ENCODE measurements around the gene RGS6. TPM values are rescaled to one million over a fixed set of nuclear protein-coding genes. Genes with fewer than 3 reads are reported as not detected.

RGS6 gene
- total RNA-seq, 2 experiments from 2014 or later = not detected

DNA sequence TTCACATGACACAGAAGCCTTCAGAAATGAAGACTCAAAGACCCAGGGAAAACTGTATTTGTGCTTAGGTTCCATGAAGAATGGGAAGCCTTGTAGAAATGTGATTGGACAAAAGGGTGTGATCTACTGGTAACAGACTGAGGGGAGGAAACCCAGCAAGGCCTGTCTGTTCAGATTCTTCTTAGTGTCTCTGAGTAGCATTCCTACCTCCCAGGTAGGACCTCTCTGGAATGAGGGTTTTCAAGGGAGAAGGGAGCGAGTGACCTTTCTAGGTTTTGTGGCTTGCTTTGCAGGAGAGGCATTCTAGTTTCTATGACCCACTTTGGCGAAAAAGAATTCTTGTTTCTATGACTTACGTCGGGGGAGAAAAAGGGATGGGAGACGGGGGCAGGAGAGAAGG is 560.0 kb downstream of the RGS6 start:
- H3K27me3 ChIP-seq (ENCODE audit: control insufficient read depth in 1 of 2, insufficient read depth in 2 of 2, low read length in 2 of 2) = peaks cover 0 to 5% of the 10 kb centered on the region in 2 experiments
- H3K4me3 ChIP-seq (ENCODE audit: low read length) = no peak overlapping the region
- intact Hi-C loops (cut with DNase I, micrococcal nuclease) = no loop called here
- peaks cover 3 to 6% of the 10 kb centered on the region in 2 experiments for H3K9me3 ChIP-seq (ENCODE audit: control insufficient read depth in 1 of 2, insufficient read depth in 1 of 2, low read length in 2 of 2)
- Mint-ChIP-seq H3K9me3 (peaks cover 15% of the 10 kb centered on the region), H3K27me3 (no peaks in the 10 kb centered on the region), H3K27ac (no peak overlapping the region), H3K36me3 (ENCODE audit: low read depth) (no peaks in the 10 kb centered on the region), H3K4me3 (no peak overlapping the region), H3K4me1 (ENCODE audit: low read depth) (no peaks in the 10 kb centered on the region)
- no peaks in the 10 kb centered on the region for H3K36me3 ChIP-seq (ENCODE audit: insufficient read depth, low read length)
- no peak for DNase-seq
- no peaks in the 10 kb centered on the region for H3K4me1 ChIP-seq (ENCODE audit: insufficient read depth, low read length)
- CTCF ChIA-PET = no interaction called here
- TF ChIP-seq, protein P1, sequence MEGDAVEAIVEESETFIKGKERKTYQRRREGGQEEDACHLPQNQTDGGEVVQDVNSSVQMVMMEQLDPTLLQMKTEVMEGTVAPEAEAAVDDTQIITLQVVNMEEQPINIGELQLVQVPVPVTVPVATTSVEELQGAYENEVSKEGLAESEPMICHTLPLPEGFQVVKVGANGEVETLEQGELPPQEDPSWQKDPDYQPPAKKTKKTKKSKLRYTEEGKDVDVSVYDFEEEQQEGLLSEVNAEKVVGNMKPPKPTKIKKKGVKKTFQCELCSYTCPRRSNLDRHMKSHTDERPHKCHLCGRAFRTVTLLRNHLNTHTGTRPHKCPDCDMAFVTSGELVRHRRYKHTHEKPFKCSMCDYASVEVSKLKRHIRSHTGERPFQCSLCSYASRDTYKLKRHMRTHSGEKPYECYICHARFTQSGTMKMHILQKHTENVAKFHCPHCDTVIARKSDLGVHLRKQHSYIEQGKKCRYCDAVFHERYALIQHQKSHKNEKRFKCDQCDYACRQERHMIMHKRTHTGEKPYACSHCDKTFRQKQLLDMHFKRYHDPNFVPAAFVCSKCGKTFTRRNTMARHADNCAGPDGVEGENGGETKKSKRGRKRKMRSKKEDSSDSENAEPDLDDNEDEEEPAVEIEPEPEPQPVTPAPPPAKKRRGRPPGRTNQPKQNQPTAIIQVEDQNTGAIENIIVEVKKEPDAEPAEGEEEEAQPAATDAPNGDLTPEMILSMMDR (IDR thresholded peaks at IDR 0.05) = no peak
- ATAC-seq (ENCODE audit: poor library complexity) = no peak
- POLR2A ChIA-PET = no interaction called here
- no peak overlapping the region for H3K27ac ChIP-seq (ENCODE audit: low read depth in 1 of 2, low read length in 2 of 2)

GRCh38 chr14:72495668-72496067 is 563.4 kb downstream of the RGS6 start:
- H3K36me3 Mint-ChIP-seq (ENCODE audit: low read depth) = no peaks in the 10 kb centered on the region
- H3K4me3 Mint-ChIP-seq = no peak overlapping the region
- TF ChIP-seq, protein P1 (IDR thresholded peaks at IDR 0.05) = no peak
- Histone ChIP-seq H3K36me3 (ENCODE audit: insufficient read depth, low read length) (no peaks in the 10 kb centered on the region), H3K27me3 (ENCODE audit: control insufficient read depth in 1 of 2, insufficient read depth in 2 of 2, low read length in 2 of 2) (no peaks in the 10 kb centered on the region), H3K4me3 (ENCODE audit: low read length) (no peak overlapping the region), H3K4me1 (ENCODE audit: insufficient read depth, low read length) (no peaks in the 10 kb centered on the region), H3K27ac (ENCODE audit: low read depth in 1 of 2, low read length in 2 of 2) (no peak overlapping the region), H3K9me3 (ENCODE audit: control insufficient read depth in 1 of 2, insufficient read depth in 1 of 2, low read length in 2 of 2) (peaks cover 0 to 6% of the 10 kb centered on the region in 2 experiments)
- peaks cover 10% of the 10 kb centered on the region for H3K9me3 Mint-ChIP-seq
- intact Hi-C loops (cut with DNase I, micrococcal nuclease) = no loop called here
- H3K27ac Mint-ChIP-seq = no peak overlapping the region
- no peaks in the 10 kb centered on the region for H3K4me1 Mint-ChIP-seq (ENCODE audit: low read depth)
- ATAC-seq (ENCODE audit: poor library complexity) (no peak), DNase-seq (no peak)
- CTCF ChIA-PET = no interaction called here
- H3K27me3 Mint-ChIP-seq = no peaks in the 10 kb centered on the region
- POLR2A ChIA-PET = no interaction called here

GRCh38 chr14:72498646-72499045 is 566.4 kb downstream of the RGS6 start:
- intact Hi-C loops (cut with DNase I, micrococcal nuclease) = no loop called here
- H3K36me3 ChIP-seq (ENCODE audit: insufficient read depth, low read length) = no peaks in the 10 kb centered on the region

More at GRCh38 chr14:72498646-72499045, 566.4 kb downstream of the RGS6 start:
- Histone ChIP-seq H3K27me3 (ENCODE audit: control insufficient read depth in 1 of 2, insufficient read depth in 2 of 2, low read length in 2 of 2) (no peaks in the 10 kb centered on the region), H3K27ac (ENCODE audit: low read depth in 1 of 2, low read length in 2 of 2) (no peak overlapping the region), H3K4me1 (ENCODE audit: insufficient read depth, low read length) (no peaks in the 10 kb centered on the region), H3K9me3 (ENCODE audit: control insufficient read depth in 1 of 2, insufficient read depth in 1 of 2, low read length in 2 of 2) (peaks cover 1 to 4% of the 10 kb centered on the region in 2 experiments), H3K4me3 (ENCODE audit: low read length) (no peak overlapping the region)
- H3K4me1 Mint-ChIP-seq (ENCODE audit: low read depth) = no peaks in the 10 kb centered on the region
- H3K4me3 Mint-ChIP-seq = no peak overlapping the region
- no peaks in the 10 kb centered on the region for H3K27me3 Mint-ChIP-seq
- ChIA-PET CTCF (no interaction called here), POLR2A (no interaction called here)
- DNase-seq = no peak
- H3K27ac Mint-ChIP-seq = no peak overlapping the region
- ATAC-seq (ENCODE audit: poor library complexity) = no peak
- peaks cover 8% of the 10 kb centered on the region for H3K9me3 Mint-ChIP-seq
- H3K36me3 Mint-ChIP-seq (ENCODE audit: low read depth) = no peaks in the 10 kb centered on the region
- TF ChIP-seq, protein P1 (IDR thresholded peaks at IDR 0.05) = no peak

All from CD4-positive, alpha-beta T cell (primary cell).